ENCODE data around the gene TPPP.
"Not testable (repeated sequence)": the region's sequence is repeated elsewhere in the genome, so short reads cannot be mapped to it uniquely, and the experiment has no call there.

Gene TPPP

GRCh38 chr5:680118-680795 lies 12.9 kb downstream of the TPPP start:
- H3K4me3 ChIP-seq (ENCODE audit: low read length); DNase-seq (ENCODE audit: low read depth, low spot score): not testable (repeated sequence)

- DNase-seq (ENCODE audit: low read depth, low spot score): not testable (repeated sequence)
Measured at GRCh38 chr5:679166-679895, 13.8 kb downstream of the TPPP start.

GRCh38 chr5:678521-678920 lies 14.6 kb downstream of the TPPP start:
- not testable (repeated sequence) for H3K4me3 ChIP-seq (ENCODE audit: low read length); DNase-seq (ENCODE audit: low read depth, low spot score)

More at GRCh38 chr5:679166-679895, 13.8 kb downstream of the TPPP start:
- not testable (repeated sequence) for H3K4me3 ChIP-seq (ENCODE audit: low read length)

- H3K4me3 ChIP-seq (ENCODE audit: low read length): no peak overlapping the region
- DNase-seq (ENCODE audit: low read depth, low spot score): no peak
Measured at GRCh38 chr5:677131-678101, 15.7 kb downstream of the TPPP start.

GRCh38 chr5:676699-677076 lies 16.5 kb downstream of the TPPP start:
- no peak for DNase-seq (ENCODE audit: low read depth, low spot score)
- H3K4me3 ChIP-seq (ENCODE audit: low read length): no peak overlapping the region

GRCh38 chr5:675871-676698 lies 17.1 kb downstream of the TPPP start:
- H3K4me3 ChIP-seq (ENCODE audit: low read length): no peak overlapping the region
- no peak for DNase-seq (ENCODE audit: low read depth, low spot score)

GRCh38 chr5:675111-675870 lies 17.9 kb downstream of the TPPP start:
- DNase-seq (ENCODE audit: low read depth, low spot score): no peak
- no peak overlapping the region for H3K4me3 ChIP-seq (ENCODE audit: low read length)

- H3K4me3 ChIP-seq (ENCODE audit: low read length): no peak overlapping the region
- DNase-seq (ENCODE audit: low read depth, low spot score): no peak
Measured at GRCh38 chr5:674630-675011, 18.5 kb downstream of the TPPP start.

GRCh38 chr5:673831-674629 lies 19.1 kb downstream of the TPPP start:
- no peak overlapping the region for H3K4me3 ChIP-seq (ENCODE audit: low read length)
- DNase-seq (ENCODE audit: low read depth, low spot score): no peak

GRCh38 chr5:673161-673830 lies 19.9 kb downstream of the TPPP start:
- no peak for DNase-seq (ENCODE audit: low read depth, low spot score)
- H3K4me3 ChIP-seq (ENCODE audit: low read length): no peak overlapping the region

GRCh38 chr5:672329-673160 lies 20.6 kb downstream of the TPPP start:
- peak; percentile 58 for DNase-seq (ENCODE audit: low read depth, low spot score)
- no peak overlapping the region for H3K4me3 ChIP-seq (ENCODE audit: low read length)

- peak; percentile 42 for DNase-seq (ENCODE audit: low read depth, low spot score)
Measured at GRCh38 chr5:671459-672328, 21.5 kb downstream of the TPPP start.

GRCh38 chr5:670396-671270 lies 22.5 kb downstream of the TPPP start:
- no peak for DNase-seq (ENCODE audit: low read depth, low spot score)

More at GRCh38 chr5:671459-672328, 21.5 kb downstream of the TPPP start:
- H3K4me3 ChIP-seq (ENCODE audit: low read length): no peak overlapping the region

GRCh38 chr5:669842-670395 lies 23.2 kb downstream of the TPPP start:
- no peak overlapping the region for H3K4me3 ChIP-seq (ENCODE audit: low read length)
- no peak for DNase-seq (ENCODE audit: low read depth, low spot score)

More at GRCh38 chr5:670396-671270, 22.5 kb downstream of the TPPP start:
- H3K4me3 ChIP-seq (ENCODE audit: low read length): no peak overlapping the region

All from Jurkat, Clone E6-1 (cell line).